Astrocyte of the hippocampus (primary cell): ENCODE data around the gene TYW3.

Experiments used
- DNase-seq: peaks from one replicate; pipeline ENCODE4 v3.0.0; 2011; ENCODE audit warnings: low read depth, low spot score

Gene TYW3, protein sequence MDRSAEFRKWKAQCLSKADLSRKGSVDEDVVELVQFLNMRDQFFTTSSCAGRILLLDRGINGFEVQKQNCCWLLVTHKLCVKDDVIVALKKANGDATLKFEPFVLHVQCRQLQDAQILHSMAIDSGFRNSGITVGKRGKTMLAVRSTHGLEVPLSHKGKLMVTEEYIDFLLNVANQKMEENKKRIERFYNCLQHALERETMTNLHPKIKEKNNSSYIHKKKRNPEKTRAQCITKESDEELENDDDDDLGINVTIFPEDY

GRCh38 chr1:74732960-74733603, at the start of gene TYW3, which contains the start of gene CRYZ:
Gene TYW3, plus strand, starts transcription at chr1:74733152. Its CDS starts 93 bp downstream, at chr1:74733245.
Gene CRYZ, minus strand, starts transcription at chr1:74733050. Its CDS starts 8,229 bp downstream, at chr1:74724821.
- DNase-seq: peak; percentile 96

DNA sequence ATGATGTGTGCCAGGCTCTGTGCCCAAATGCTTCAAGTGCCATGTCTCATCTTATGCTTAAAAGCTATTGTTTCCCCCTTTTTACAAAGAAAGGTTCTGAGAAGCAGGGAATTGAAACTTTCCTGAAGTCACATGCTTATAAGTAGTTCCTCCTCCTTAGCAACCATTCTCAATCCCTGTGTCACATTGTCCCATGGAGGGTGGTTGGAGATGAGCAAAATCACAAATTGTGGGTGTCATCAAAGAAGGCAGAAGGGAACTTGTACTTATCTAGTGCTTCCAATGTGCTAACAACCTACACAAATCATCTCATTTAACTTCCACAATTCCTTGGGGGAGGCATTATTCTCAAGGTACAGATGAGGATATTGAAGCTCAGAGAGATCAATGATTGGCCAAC, 49.3 kb upstream of the TYW3 start:
- DNase-seq: no peak

GRCh38 chr1:74684301-74684700, 48.7 kb upstream of the TYW3 start:
- no peak for DNase-seq

- no peak for DNase-seq
Observed at GRCh38 chr1:74686928-74687327, 46.0 kb upstream of the TYW3 start.

DNA sequence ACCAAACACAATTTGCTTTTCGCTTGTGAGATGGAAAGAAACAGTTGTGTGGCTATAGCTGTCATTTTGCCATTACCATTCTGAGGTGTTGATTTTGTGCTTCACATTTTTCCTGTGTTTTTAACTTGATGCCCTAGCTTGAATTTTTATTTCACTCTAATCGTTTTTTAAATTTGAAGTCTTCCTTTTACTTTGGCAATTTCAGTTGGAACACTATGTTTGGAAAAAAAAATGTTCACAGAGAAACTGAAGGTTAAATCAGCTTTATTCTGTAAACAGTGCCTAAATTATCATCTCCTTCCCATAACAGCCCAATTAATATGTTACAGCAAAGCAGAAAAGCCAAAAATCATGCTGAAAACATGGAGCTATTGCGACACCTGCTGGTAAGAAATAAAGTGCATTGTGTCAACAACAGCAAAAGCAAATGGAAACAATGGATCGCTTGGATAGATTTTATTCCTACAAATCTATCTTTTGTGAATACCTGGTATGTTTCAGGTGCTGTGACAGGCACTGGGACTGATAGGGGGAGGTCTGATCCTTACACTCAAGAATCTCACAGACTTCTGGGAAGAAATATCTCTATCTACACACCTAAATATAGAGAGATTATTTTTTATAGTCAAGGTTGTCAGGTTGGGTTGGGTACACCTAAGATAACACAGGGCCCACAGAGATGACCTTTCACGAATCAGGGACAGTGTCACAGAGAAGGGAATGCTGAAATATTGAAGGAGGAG, 43.2 kb upstream of the TYW3 start:
- peak; percentile 87 for DNase-seq

GRCh38 chr1:74690364-74690696, 42.6 kb upstream of the TYW3 start:
- DNase-seq: no peak

- no peak for DNase-seq
Observed at GRCh38 chr1:74690909-74691308, 42.0 kb upstream of the TYW3 start.

DNA sequence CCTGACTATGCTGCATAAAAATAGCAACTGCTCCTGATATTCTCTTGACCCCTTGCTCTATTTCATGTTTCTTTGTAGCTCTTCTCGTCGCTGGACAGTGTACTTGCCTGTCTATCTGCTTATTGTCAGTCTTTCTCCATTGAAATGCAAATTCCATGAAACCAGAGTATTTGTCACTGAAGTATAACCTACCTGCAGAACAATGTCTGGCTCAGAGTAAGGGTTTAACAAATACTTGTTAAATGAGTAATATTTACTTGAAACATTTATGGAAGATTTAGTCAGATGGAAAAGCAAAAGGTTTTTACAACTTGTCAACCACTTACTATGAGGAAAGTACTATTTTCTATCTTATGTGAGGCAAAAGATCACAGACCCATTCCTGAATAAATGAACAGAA, 39.5 kb upstream of the TYW3 start:
- peak; percentile 73 for DNase-seq

DNA sequence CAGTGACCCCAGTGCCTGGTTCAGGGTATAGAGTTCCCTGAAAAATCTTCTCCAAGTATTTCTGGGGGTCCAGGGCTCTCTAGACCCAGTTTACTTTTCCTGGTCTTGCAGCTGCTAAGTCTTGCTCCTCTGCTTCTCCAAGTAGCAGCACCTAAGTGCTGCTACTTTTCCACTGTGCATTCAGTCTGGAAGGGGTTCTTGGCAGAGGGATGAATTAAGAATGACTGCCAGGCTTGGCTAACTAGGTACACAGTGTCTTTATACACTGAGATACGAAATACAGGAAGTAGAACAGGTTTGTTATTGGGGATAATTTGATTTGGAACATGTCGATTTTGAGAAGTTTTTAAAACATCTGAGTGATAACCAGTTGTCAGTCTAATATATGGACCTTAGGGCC, 35.1 kb upstream of the TYW3 start:
- no peak for DNase-seq

DNA sequence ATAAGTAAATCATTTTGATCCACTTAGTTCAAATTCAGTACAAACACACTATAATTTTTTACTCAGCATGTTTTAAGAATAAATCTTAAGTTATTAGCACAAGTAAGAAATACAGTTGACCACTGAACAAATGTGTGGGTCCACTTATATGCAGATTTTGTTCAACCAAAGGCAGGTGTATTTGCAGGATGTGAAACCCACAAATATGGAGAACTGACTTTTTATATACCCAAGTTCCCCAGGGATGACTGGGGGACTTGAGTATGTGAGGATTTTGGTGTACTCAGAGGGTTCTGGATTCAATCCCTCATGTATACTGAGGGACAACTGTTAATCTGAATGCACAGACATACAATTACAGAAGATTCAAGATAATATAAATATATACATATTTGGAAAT, 33.6 kb upstream of the TYW3 start:
- no peak for DNase-seq

- DNase-seq: no peak
Observed at GRCh38 chr1:74703386-74704182, 29.4 kb upstream of the TYW3 start.

DNA sequence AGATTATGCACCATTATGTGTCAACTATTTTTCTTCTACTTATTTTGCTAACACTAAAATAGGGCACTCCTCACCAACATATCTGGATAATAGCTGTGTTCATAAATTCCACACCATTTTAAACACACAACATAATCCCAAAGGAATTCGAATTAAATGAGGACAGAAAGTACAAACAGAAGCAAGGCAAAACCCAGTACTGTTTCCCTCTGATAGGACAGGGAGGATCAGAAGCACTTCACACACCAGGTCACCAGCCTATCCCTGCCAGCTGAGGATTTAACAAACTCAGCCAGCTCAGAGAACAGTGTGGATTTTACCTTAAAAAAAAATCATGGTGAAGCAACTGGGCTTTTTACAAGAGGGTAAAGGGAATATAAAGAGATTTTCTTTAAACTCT, 20.1 kb upstream of the TYW3 start:
- DNase-seq: peak; percentile 61

DNA sequence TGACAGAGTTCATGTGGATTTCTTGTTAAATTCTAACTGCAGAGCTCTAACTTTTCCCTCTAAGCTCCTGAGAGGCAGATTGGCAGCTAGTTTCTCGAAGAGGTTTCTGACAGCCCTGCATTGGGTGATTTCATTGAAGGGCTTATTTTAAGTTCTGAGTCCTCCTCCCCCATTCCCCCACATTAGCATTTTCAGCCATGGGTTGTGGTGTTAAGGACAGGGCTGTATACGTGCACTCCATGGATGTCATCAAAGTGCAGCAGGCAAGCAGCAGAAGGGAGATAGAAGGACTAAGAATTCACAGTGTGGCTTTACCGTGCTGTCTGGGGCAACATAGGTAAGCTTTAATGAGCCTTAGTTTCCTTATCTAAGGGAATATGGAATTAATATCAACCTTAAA, 19.1 kb upstream of the TYW3 start:
- DNase-seq: no peak

DNA sequence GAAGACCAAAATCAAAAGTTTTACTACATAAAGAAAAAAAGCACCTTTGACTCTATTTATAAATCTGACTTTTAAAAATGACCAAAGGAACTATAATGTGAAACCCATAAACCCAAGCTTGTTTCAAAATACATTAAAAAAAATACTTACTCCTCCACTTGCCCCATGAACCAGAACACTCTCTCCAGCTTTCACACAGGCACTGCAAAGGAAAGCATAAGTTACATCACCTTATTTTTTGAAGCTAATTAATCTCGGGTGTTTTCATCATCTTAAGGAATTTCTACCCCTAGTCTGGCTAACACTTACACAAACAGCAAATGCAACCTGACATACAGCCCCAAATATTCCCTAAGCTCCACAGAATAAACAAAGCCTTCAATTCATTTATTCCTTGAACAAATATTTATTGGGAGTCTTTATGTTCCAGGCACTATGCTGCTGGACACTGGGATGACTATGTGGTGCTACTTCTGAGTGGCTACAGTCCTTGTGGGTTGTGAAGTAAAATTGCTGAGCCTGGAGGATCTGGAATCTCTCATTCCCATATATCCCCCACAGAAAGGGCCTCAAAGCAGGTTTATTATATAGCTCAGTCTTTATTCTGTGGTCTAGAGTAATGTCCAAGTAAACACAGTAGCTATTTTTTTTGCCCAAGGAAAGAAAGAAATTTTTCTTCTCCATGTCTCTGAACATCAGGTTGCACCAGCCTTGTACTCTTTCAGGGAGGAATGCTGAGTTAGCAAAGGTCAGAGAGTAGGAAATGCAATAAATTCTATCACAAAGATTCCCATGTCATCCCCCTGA, 18.3 kb upstream of the TYW3 start:
- DNase-seq: no peak

DNA sequence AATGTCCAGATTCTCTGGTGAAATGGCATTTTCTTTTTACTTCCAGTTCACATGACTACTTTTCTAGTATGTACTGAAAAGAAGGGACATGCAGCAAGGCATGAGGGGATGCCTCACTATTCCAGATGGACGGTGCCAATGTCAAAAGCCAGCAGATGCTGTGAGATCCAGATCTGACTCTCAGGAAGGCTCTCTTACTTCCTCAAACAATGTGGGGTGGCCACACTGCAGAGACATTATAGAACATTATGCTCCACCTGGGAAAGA, 17.8 kb upstream of the TYW3 start:
- DNase-seq: no peak

- DNase-seq: no peak
Observed at GRCh38 chr1:74715806-74716205, 17.1 kb upstream of the TYW3 start.

DNA sequence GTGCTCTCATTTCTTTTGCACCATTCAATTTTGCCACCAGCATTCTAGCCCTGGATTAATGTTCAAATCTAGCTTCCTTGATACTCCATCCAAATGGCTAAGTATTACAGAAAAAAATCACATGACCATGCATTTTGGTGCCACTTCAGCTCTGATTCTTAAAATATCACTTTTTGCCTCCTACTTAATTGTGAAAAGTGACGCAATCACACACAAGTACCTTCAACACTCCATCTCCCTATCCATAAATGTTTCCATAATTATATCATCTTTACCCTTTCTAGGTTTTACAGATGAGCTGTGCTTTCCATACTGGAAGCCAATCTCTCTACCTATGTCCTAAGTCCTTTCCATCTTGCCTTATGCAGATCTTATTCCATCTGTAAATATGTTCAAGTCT, 16.1 kb upstream of the TYW3 start:
- DNase-seq: no peak

- no peak for DNase-seq
Observed at GRCh38 chr1:74717626-74718025, 15.3 kb upstream of the TYW3 start.

DNA sequence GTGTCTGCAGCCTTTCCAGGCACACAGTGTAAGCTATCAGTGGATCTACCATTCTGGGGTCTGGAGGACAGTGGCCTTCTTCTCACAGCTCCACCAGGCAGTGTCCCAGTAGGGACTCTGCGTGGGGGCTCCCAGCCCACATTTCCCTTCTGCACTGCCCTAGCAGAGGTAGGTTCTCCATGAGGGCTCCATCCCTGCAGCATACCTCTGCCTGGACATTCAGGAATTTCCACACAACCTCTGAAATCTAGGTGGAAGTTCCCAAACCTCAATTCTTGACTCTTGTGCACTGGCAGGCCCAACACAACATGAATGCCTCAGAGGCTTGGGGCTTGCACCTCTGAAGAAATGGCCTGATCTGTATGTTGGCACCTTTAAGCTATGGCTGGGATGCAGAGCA, 6.9 kb upstream of the TYW3 start:
- DNase-seq: no peak

DNA sequence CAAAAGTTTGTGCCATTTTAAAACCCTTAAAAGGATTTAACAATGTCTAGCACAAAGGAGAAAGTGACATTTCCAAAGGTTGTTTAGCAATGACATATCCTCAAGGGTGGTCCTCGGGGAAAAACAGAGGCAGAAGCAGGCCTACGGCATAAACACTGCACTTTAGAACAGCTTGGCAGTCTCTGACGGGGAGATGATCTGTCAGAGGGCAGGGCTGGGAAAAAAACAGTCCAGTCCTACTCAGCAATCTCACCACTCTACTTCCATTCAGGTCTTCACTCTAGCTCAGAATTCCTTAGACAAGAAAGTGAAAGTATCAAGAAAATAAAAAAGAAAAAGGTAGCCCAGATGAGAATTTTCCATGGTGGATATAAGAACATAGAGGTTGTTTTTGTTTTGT, 4.2 kb upstream of the TYW3 start:
- peak; percentile 4 for DNase-seq

DNA sequence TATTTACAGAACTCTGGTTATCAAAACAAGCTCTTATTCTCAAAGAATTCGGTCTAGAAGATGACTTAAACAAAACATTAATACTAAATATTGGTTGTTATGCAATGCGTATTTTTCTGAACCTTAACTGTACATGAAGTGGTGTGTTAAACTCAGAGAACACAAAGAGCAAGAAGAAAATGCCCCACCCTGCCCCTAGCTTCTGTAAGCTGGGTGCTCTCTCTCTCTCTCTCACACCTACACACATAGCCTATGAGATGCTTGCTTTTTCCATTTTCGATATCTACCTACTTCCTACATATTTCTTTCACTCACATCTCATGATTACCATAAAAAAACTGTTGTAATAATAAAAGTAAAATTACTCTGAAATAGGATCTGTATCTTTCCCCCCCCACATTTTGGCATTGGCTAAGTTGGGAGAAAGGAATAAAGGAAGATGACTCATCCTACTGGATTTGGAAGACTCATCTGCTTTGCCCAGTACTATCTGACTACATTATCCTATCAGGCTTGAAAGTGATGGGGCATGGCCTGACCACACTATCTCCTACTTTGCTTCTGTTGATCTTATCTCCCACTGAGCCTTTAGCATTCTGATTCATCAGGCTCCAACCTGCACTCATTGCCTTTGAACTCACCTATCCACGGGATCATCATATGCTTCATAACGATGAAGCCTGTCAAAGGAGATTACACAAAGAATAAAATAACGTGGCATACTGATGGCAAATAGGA, 3.0 kb upstream of the TYW3 start:
- peak; percentile 8 for DNase-seq
